ENCODE results near the gene DLG1.

DNA sequence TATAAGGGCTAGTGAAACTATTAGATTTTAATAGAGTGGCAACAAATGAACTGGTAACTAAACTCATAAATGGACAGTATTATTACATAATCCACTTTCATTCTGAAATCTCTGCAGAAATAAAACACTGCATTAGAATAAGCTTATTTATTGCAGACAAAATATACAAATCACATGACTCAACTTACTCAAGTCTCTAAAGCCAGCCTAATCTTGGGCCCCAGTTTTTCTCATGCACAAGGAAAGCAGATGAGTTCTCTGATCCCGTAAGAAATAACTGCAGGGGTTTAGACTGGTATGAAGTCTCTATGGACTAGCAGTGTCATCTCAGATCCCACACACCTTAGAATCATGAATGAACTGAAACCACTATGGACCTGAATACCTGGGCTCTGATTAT, 5.8 kb downstream of the DLG1 start:
- TF ChIP-seq, protein P1, sequence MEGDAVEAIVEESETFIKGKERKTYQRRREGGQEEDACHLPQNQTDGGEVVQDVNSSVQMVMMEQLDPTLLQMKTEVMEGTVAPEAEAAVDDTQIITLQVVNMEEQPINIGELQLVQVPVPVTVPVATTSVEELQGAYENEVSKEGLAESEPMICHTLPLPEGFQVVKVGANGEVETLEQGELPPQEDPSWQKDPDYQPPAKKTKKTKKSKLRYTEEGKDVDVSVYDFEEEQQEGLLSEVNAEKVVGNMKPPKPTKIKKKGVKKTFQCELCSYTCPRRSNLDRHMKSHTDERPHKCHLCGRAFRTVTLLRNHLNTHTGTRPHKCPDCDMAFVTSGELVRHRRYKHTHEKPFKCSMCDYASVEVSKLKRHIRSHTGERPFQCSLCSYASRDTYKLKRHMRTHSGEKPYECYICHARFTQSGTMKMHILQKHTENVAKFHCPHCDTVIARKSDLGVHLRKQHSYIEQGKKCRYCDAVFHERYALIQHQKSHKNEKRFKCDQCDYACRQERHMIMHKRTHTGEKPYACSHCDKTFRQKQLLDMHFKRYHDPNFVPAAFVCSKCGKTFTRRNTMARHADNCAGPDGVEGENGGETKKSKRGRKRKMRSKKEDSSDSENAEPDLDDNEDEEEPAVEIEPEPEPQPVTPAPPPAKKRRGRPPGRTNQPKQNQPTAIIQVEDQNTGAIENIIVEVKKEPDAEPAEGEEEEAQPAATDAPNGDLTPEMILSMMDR (conservative IDR thresholded peaks at IDR 0.05 in 1 of 2, IDR thresholded peaks at IDR 0.05 in 1 of 2; ENCODE audit: low read depth in 1 of 2, low read length in 2 of 2) = no peak
- TF ChIP-seq EZH2 (IDR thresholded peaks at IDR 0.05; ENCODE audit: low read length, missing control alignments) = no peak

All from fibroblast of lung (primary cell).